GM11168 (cell line): ENCODE results near the gene STK10.

ENCODE experiments used
- in situ Hi-C: fragments of 300-500 bp; cut with MboI; formaldehyde crosslinking; loops from one replicate; pipeline ENCODE4 v1.12.0; 2022; ENCODE audit warnings: low sequenced_read_pairs; ENCODE audit not compliant: unreplicated experiment

Gene STK10

DNA sequence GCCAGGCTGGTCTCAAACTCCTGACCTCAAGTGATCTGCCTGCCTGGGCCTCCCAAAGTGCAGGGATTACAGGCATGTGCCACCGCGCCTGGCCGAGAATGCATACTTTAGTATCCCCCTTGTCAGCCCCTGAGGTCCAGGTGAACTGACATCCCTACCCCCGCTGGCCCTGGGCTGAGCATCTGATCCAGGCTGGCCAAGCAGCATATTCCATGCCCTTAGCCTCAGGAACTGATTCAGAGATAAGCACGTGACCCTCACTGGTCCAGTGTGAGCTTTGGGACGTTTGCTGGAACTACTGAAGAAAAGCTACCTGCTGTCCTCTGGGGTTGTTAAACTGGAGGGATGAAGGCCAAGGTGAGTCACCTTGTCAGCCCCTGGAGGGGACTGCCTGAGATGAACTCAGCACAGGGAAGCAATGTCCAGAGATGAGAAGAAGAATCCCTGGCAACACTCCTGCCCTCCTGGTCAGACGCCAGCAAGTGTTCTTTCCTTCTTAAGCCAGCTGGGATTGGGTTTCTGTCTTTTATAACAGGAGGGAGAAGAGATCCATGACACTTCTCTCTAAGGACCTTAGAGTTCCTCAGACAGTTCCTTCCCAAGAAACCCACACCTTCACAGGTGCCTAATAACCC is 122.5 kb downstream of the STK10 start:
- in situ Hi-C loops: no loop called here

DNA sequence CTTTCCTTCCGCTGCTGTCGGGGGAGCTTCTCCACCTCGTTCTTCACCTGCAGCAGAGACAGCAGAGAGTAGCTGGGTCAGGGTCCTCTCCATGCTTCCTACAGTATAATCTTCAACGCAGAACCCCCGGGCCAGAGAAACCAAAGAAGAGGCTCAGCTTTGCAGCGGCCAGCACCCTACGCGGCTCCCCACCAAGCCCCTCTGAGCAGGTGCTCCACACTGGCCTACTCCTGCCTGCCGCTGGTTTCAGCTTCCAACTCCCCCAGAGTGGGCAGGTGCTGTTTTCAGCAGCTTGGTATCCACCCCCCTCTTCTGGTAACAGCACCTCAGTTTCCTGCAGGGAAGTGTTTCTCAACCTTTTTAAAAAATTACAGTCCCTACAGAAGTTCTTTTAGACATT is 123.3 kb downstream of the STK10 start:
- in situ Hi-C loops: no loop called here

DNA sequence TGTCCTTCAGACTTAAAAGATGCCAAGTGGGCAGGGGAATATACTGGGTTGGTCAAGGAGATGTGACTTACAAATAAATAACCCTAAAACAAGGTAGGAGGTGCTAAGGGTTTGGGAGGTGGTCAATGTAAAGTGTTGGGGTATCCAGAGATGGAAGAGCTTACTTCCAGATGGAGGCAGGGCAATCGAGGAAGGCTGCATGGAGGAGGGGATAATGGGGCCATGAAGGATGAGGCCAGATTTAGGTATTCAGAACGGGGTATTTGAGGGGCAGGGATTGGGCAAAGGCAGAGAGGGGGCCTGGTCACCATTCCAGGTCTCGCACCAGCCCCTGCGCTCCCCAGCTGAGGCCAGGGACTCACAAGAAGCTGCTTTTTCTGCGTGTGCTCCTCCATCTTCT is 123.7 kb downstream of the STK10 start:
- in situ Hi-C loops: no loop called here

DNA sequence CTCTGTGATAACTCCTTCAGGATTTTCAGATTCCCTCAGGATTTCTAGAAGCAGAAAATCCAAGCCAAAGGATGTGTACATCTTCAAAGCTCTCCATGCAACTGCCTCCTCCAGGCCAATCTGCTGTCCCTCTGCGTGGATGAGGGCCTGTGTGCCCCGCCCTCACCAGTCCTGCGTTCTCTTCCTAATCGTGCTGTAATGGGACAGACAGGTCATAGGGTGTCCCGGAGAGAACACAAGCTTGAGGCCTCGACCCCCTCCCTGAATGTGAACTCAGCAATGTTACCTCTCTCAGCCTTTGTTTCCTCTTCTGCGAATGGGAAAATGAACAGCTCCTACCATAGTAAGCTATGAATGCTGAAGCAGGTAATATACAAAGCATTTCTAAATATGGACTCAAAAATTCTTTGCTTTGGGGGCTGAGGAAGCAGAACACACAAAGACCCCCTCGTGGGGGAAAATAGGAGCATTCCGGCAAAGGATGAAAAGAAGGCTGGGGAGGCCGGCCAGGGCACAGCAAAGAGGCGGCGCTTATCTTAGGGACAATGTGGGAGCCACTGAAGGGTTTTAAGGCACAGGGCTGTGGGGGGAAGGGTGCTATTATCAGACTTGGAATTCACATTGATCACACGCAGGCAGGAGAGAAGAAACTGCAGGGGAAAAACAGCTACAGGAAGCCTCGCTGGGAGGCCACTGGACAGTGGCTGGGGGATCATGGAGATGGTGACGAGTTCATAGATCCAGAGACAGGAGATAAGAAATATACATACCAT is 124.4 kb downstream of the STK10 start:
- in situ Hi-C loops: no loop called here

DNA sequence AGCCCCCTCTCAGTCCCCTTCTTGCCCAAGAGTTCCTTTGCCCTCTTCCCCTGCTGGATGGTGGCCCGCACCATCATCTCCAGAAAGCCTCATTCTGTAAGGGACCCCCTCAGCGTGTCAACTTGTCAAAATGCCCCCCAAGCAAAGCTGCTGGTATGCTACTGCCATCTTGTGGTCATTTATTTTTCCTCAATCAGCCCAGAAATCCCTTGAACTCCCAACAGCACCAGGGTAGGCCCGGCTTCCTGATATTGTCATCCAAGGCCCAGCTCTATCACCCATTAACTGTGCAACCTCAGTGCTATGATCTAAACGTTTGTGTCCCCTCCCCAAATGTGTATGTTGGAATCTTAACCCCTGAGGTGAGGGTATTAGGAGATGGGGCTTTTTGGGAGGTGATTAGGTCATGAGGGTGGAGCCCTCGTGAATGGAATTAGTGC is 128.3 kb downstream of the STK10 start:
- in situ Hi-C loops: no loop called here

DNA sequence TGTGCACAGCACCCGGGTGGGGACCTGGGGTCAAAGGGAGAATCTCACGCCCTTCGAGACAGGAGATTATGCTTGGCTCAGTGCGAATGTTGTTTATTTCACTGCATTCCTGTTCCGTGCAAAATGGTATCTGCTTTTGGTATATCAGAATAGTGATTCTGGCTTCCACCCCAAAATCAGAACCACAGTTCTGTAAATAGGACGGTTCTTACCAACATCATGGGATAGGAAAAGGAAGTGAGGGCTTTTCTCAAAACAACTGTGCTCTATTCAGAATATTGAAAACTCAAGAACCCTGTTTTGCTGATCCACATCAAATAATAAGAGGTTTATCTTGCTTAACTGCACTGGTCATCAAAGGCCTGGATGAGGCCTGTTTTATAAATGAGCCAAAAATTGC is 129.9 kb downstream of the STK10 start:
- in situ Hi-C loops: no loop called here

DNA sequence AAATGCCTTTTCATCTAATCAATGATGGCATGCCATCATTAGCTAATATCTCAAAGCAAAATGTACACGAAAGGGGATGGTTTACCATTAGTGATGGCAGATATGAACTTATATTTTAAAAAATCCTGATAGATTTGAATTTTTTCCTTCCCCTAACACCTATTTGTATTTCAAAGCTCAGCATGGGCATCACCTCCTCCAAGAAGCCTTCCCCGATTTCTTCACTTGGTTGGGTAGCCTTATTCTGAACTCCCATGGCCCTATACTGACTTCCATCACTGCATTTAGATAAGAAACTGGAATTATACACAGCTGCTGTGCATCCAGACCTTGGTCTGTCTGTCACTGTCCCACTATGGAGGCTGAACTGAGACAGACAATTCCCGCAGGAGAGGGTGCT is 132.0 kb downstream of the STK10 start:
- in situ Hi-C loops: no loop called here

DNA sequence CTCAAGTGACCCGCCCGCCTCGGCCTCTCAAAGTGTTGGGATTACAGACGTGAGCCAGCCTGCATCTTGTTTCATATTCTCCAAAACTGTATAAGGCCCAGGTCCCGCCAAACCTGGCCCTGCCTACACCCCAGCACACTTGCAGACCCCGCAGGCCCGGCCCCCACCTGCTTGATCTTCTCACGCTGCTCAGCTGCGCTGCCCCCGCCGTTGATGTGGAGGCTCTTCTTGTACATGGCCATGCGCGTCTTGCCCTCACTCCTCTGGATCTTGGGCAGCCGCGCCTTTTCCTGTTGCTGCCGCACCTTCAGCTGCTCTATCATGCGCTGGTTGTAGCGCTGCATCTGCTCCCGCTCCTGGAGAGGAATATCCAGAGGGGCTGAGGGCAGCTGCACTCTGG is 132.6 kb downstream of the STK10 start:
- in situ Hi-C loops: no loop called here

DNA sequence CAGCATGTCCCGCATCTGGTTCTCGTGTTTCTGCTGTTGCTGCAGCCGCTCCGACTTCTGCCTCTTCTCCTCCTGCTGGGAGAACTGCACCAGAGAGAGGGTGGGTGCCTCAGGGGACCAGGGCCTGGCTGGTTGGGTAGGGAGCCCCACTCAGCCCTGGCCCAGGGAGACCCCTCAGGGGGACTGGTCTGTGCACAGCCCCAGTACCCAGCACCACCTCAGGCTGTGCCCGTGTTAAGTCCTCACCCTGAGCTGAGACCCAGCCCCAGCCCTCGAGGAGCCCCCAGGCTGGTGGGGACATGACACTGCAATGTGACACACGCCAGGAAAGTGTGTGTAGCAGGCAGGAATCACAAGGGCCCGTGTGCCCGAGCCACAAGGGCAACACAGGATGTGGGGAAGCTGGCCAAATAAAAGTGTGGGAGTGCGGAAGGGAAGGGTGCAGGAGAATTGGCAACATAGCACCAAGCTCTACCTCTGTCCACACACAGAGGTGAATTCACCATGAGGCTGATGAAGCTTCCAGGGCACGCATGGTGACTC is 133.3 kb downstream of the STK10 start:
- in situ Hi-C loops: no loop called here

DNA sequence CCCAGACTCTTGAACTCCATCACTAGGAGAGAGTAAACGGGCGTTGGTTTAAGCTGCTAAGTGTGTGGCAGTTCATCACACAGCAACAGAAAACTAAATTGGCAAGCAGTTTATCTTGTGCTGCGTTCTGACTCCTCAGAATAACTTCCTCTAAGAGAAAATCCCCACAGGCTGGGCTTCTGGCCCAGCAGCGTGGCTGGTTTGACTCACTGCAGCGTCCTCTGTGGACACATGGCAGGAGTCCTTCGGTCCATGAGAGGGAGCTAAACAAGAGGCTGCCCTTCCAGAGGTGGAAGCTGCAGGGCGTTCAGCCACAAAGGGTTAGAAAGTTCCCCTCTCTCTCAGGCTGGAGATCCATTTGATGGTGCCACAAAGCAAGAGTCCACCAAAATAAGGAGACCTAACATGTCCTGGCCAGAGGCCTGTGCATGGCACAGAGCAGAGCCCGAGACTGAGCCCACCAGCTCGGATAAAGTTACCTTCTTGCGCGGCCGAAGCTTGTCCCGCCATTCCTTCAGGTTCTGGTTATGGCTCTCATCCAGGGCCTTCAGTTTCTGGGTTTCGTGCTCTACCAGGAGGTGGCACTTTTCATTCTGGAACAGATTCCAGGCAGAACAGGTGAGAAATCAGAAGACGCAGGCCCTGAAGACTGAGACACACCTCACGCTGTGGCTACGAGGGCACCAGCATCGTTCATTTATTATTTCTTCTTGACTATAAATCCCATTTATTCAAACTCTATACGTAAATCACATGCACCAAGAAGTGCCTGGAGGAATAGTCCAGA is 135.4 kb downstream of the STK10 start:
- in situ Hi-C loops: no loop called here

DNA sequence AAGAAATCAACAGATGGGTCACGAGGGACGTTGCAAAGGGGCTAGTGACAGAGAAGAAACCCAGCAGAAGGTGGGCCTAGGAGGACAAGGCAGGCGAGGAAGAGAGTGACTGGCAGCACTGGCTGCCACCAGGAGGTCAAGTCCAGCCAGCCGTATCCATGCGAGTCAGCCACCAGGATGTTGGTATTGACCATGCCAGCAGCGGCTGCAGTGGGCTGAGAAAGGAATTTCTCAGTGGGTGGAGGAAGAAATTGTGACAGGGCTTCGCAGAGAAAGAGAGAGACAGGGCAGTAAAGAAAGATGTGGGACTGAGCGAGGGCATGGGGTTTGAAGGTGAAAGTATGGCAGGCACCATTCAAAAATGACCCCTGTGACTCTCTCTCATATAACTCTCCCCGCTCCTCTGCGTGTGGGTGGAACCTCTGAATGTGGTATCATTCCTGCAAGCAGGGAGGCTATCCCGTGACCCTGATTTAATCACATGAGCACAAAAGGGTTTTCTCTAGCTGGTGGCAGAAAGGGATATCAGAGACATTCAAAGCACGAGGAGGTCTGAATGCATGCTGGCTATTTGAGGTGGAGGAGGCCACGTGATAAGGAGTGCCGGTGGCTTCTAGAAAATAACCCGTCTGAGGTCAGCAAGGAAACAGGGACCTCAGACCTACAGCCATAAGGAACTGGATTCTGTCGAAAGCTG is 136.2 kb downstream of the STK10 start:
- in situ Hi-C loops: no loop called here

DNA sequence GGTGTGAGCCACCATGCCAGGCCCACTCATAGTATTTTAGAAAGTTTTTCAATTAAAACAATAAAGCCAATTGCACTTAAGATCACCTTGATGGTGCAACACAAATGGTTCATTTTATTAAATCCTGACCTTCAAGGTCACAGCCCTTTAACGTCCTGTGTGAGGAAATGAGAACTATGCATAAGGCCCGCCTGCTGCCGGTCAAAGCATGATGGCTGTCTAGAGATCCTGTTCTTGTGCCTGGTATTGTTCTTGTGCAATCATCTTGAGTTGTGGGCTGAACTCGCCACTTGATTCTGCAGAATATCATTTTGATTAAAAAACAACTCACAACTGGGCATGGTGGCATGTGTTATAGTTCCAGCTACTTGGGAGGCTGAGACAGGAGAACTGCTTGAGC is 137.9 kb downstream of the STK10 start:
- in situ Hi-C loops: no loop called here

DNA sequence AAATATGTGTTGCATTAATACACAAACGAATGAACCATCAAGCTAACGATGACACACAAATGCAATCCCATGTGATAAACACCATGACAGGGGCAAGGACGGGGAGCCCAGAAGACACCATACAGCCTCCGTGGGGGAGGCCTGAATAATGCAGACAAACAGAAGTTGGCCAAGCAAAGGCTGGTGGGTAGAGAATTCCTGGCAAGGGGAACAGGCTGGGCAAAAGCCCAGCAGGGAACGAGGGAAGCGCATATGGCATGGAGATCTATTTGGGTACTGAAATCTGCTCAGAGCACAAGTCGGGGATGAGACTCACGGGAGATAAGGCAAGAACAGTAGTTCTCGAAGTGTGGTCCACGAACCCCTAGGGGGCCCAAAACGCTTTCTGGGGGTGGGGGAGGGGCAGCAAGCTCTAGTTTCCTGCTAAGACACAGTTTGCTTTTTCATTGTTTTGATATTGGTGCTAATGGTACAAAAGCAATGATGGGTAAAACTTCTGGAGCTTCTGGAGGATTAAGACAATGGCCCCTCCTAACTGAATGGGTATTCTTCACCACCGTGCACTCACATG is 138.7 kb downstream of the STK10 start:
- in situ Hi-C loops: loop anchor here (25.0 kb wide), 1 partner anchor 562 kb away; no protein-coding TSS in a partner anchor

DNA sequence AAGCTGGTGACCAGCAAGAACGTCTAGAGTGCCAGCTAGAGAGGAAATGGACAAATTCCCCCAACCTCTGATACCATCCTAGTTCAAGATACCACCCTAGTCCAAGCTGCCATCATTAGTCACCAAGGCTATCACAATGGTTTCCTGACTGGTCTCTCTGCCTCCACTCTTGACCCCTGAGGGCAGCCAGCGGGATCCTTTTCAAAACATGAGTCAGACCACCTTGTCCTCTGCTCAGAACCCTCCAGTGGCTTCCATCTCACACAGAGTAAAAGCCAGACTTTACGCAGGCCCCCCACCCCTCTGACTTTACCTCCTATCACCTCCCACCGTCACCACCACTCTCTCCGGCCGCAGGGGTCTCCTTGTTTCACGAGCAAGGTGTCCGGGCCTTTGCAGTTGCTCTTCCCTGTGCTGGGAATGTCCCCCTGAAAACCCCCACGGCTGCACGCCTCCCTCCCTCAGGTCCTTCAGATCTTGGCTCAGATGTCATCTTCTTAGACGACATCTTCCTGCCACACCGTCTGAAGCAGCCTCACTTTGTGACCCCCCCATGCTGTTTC is 139.4 kb downstream of the STK10 start:
- in situ Hi-C loops: loop anchor here (25.0 kb wide), 1 partner anchor 561 kb away; no protein-coding TSS in a partner anchor

DNA sequence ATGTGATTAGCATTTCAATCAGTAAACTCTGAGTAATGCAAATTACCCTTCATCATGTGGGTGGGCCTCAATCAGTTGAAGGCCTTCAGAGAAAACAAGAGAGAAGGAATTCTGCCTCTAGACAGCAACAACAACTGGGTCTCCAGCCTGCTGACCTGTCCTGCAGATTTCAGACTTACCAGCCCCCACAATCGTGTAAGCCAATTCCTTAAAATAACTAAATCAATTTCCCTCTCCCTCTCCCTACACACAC is 139.9 kb downstream of the STK10 start:
- in situ Hi-C loops: loop anchor here (25.0 kb wide), 1 partner anchor 561 kb away; no protein-coding TSS in a partner anchor

DNA sequence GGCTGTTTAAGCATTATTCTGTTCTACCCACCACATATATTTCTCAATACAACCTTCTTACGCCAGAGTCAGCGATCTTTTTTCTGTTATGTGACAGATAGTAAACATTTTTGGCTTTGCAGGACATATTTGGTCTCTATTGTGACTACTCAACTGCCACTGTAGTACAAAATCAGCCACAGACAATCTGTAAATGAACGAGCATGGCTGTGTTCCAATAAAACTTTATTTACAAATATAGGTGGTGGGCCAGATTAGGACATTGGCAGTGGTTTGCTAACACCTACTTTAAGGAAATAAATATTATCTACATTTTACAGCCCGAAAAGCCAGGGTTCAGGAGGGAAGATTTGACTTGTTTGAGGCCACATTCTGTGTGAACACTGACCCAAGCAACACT is 141.4 kb downstream of the STK10 start:
- in situ Hi-C loops: loop anchor here (25.0 kb wide), 1 partner anchor 559 kb away; no protein-coding TSS in a partner anchor

DNA sequence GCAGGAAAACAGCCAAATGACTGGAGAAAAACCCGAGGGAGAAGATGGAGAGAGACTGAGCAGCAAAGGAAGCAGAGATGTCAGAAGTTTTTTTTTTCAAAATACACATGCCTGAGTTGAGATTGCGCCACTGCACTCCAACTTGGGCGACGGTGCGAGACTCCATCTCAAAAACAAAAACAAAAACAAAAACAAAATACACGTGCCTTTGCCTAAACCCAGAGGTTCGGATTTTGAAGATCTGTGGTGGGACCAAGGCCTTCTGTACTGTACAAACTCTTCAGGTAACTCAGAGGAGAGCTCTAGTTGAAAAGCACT is 142.8 kb downstream of the STK10 start:
- in situ Hi-C loops: loop anchor here (25.0 kb wide), 1 partner anchor 558 kb away; no protein-coding TSS in a partner anchor

DNA sequence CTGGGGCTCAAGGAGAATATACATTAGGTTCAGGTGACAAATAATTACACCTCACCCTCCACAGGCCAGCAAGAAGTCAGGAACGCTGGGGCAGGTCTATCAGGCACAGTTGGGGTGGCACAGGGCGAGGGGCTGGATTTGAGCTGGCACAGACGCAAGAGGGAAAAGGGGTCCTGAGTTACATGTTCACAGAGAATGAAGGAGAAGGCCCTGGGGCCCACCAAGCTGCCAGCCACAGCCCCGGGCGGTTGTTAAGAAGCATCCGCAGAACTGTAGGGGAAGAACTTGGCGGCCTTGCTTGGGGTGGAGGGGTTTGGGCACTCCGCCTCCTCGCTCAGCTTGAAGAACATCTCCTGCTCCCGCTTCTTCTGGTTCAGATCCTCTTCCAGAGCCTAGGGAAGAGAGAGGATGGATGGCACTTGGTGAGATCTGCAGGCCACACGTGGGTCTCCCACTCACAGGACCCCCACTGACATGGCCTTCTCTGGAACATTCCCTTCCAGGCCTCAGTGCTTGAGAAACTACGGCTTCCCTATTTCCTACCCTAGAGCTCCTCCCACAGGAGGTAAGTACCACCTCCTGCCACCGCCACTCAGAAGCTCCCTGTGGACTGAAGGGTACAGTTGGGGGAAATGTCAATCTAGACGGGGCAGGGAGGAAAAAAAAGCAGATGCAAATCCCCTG is 143.3 kb downstream of the STK10 start:
- in situ Hi-C loops: loop anchor here (25.0 kb wide), 1 partner anchor 557 kb away; no protein-coding TSS in a partner anchor

DNA sequence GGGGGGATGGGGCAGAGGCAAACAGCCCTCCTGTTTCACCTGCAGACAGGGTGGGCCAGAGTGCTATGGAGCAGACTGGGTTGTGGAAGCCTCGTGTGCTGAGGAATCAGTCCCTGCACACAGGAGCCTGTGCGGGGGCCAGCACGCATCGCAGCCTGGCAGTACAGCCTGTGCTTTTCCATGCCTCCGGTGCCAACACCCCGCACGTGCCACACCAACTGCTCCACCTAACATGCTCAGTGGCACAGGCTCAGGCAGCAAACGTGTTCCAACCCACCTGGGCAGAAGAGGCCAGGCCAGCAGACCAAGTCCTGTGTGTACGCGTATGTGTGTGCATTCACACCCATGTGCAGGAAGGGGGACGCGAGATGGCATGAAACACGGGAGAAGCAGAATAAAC is 144.2 kb downstream of the STK10 start:
- in situ Hi-C loops: loop anchor here (25.0 kb wide), 1 partner anchor 557 kb away; no protein-coding TSS in a partner anchor
